HL-60 (cell line): Measurements from ENCODE around the gene MACF1.
"Not testable (repeated sequence)": the region's sequence is repeated elsewhere in the genome, so short reads cannot be mapped to it uniquely, and the experiment has no call there.

Source experiments
- DNase-seq, 2 experiments: peaks; one replicate each; pipeline ENCODE4 v3.0.0-alpha.2; 2010 to 2020; ENCODE audit warnings: low read depth in 1 of 2, low spot score in 1 of 2
- H3K27ac ChIP-seq: fragments of 250-450 bp; sonication (Bioruptor Pico); replicated peaks from 2 replicates; pipeline ENCODE4 v1.5.1; 2020; ENCODE audit warnings: mild to moderate bottlenecking, moderate library complexity
- H3K27me3 ChIP-seq: fragments of 250-450 bp; sonication (Bioruptor Pico); 2 replicates; pipeline ENCODE4 v1.5.1; 2021; ENCODE audit warnings: mild to moderate bottlenecking, moderate library complexity; ENCODE audit not compliant: insufficient read depth, poor library complexity, severe bottlenecking
- H3K4me3 ChIP-seq: replicated peaks from 2 replicates; pipeline ENCODE4 v1.5.1; 2011; ENCODE audit warnings: mild to moderate bottlenecking, control low read depth, low read length; ENCODE audit not compliant: insufficient read depth
- CTCF ChIP-seq: IDR thresholded peaks from one replicate; pipeline ENCODE4 v1.5.1; 2011; ENCODE audit warnings: low read length, control low read depth, inconsistent platforms; ENCODE audit not compliant: insufficient read depth
- GABPA ChIP-seq: IDR thresholded peaks from 2 replicates; pipeline ENCODE4 v1.6.1; 2012; ENCODE audit warnings: low read depth
- POLR2AphosphoS5 ChIP-seq: IDR thresholded peaks from 2 replicates; pipeline ENCODE4 v1.6.1; 2012; ENCODE audit warnings: low read depth
- REST ChIP-seq: IDR thresholded peaks from 2 replicates; pipeline ENCODE4 v1.6.1; 2012; ENCODE audit warnings: low read depth; ENCODE audit not compliant: insufficient replicate concordance
- SPI1 ChIP-seq: IDR thresholded peaks from 2 replicates; pipeline ENCODE4 v1.6.1; 2012; ENCODE audit warnings: low read depth, mild to moderate bottlenecking, borderline replicate concordance

Gene MACF1

GRCh38 chr1:39159224-39160036, 45.1 kb upstream of the MACF1 start:
- no peak overlapping the region for H3K4me3 ChIP-seq
- H3K27ac ChIP-seq = no peak overlapping the region
- TF ChIP-seq CTCF = no peak
- no peak for TF ChIP-seq SPI1
- TF ChIP-seq REST = no peak
- TF ChIP-seq POLR2AphosphoS5 = no peak
- TF ChIP-seq GABPA = no peak
- DNase-seq = no peak
- H3K27me3 ChIP-seq = peaks cover 17% of the 10 kb centered on the region

GRCh38 chr1:39160703-39161102, 43.8 kb upstream of the MACF1 start:
- peaks cover 11% of the 10 kb centered on the region for H3K27me3 ChIP-seq
- TF ChIP-seq POLR2AphosphoS5 (no peak), CTCF (no peak), GABPA (no peak), SPI1 (no peak)
- no peak for DNase-seq
- H3K4me3 ChIP-seq = no peak overlapping the region
- no peak overlapping the region for H3K27ac ChIP-seq

DNA sequence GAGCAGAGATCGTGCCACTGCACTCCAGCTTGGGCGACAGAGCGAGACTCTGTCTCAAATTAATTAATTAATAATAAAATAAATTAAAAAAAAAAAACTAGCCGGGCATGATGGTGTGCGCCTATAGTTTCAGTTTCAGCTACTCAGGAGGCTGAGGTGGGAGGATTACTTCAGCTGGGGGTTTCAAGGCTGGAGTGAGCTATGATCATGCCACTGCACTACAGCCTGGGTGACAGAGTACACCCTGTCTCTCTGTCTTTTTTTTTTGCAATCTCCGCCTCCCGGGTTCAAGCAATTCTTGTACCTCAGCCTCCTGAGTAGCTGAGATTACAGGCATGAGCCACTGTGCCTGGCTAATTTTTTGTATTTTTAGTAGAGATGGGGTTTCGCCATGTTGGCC, 42.7 kb upstream of the MACF1 start:
- H3K27ac ChIP-seq, DNase-seq, H3K4me3 ChIP-seq: not testable (repeated sequence)
- peaks cover 11% of the 10 kb centered on the region for H3K27me3 ChIP-seq

- Histone ChIP-seq H3K27ac (no peak overlapping the region), H3K4me3 (no peak overlapping the region), H3K27me3 (peaks cover 9% of the 10 kb centered on the region)
- TF ChIP-seq GABPA = no peak
- TF ChIP-seq CTCF = no peak
- TF ChIP-seq SPI1 = no peak
- no peak for TF ChIP-seq REST
- no peak for TF ChIP-seq POLR2AphosphoS5
- no peak for DNase-seq
These were observed 41.0 kb upstream of the MACF1 start for GRCh38 chr1:39163469-39163868.
